ENCODE measurements around the gene RETN.

Gene RETN

GRCh38 chr19:7697721-7698287 is 29.0 kb downstream of the RETN start:
- H3K9me2 ChIP-seq (replicated peaks; ENCODE audit: control insufficient read depth, low read length), result no peaks in the 10 kb centered on the region
- H4K20me1 ChIP-seq (ENCODE audit: control insufficient read depth, insufficient read depth, low read depth, low read length), result peaks cover 4% of the 10 kb centered on the region; the same call in 1 of the 2 replicates
- no peak overlapping the region for H3K4me2 ChIP-seq (ENCODE audit: low read length)
- peaks cover 67% of the 10 kb centered on the region for H3K27me3 ChIP-seq (ENCODE audit: control insufficient read depth, low read length)
- no peak overlapping the region for H3K27ac ChIP-seq (ENCODE audit: low read depth, low read length)
- TF ChIP-seq CTCF (IDR thresholded peaks at IDR 0.05; ENCODE audit: low read depth, low read length, poor library complexity, severe bottlenecking) (no peak), EZH2phosphoT487 (IDR thresholded peaks at IDR 0.05; ENCODE audit: borderline replicate concordance, low read length) (0 out of 2 replicates have a peak, but pooled peaks have one; percentile 1)
- peaks cover 7% of the 10 kb centered on the region; the same call in 1 of the 2 replicates for H3F3A ChIP-seq (ENCODE audit: control insufficient read depth, insufficient read depth)
- no peaks in the 10 kb centered on the region for H3K9me3 ChIP-seq (ENCODE audit: control insufficient read depth, insufficient read depth, low read length)
- H3K36me3 ChIP-seq (ENCODE audit: control insufficient read depth, low read length), result no peaks in the 10 kb centered on the region
- H3K4me3 ChIP-seq (ENCODE audit: low read length), result no peak overlapping the region
- peaks cover 26% of the 10 kb centered on the region for H3K4me1 ChIP-seq (ENCODE audit: control insufficient read depth, low read length)
- H3K79me2 ChIP-seq (ENCODE audit: control insufficient read depth, low read length), result no peaks in the 10 kb centered on the region

GRCh38 chr19:7698583-7698982 is 29.7 kb downstream of the RETN start:
- no peaks in the 10 kb centered on the region for H3K9me2 ChIP-seq (replicated peaks; ENCODE audit: control insufficient read depth, low read length)
- H3K79me2 ChIP-seq (ENCODE audit: control insufficient read depth, low read length), result no peaks in the 10 kb centered on the region
- no peaks in the 10 kb centered on the region for H3K9me3 ChIP-seq (ENCODE audit: control insufficient read depth, insufficient read depth, low read length)
- H3K36me3 ChIP-seq (ENCODE audit: control insufficient read depth, low read length), result no peaks in the 10 kb centered on the region
- H3K4me2 ChIP-seq (ENCODE audit: low read length), result no peak overlapping the region
- no peak overlapping the region for H3K27ac ChIP-seq (ENCODE audit: low read depth, low read length)
- no peak overlapping the region for H3K4me3 ChIP-seq (ENCODE audit: low read length)
- H4K20me1 ChIP-seq (ENCODE audit: control insufficient read depth, insufficient read depth, low read depth, low read length), result peaks cover 4% of the 10 kb centered on the region; the same call in 1 of the 2 replicates
- peaks cover 71% of the 10 kb centered on the region for H3K27me3 ChIP-seq (ENCODE audit: control insufficient read depth, low read length)
- H3F3A ChIP-seq (ENCODE audit: control insufficient read depth, insufficient read depth), result peaks cover 7% of the 10 kb centered on the region; the same call in 1 of the 2 replicates
- peaks cover 26% of the 10 kb centered on the region for H3K4me1 ChIP-seq (ENCODE audit: control insufficient read depth, low read length)
- TF ChIP-seq EZH2phosphoT487 (IDR thresholded peaks at IDR 0.05; ENCODE audit: borderline replicate concordance, low read length) (no peak), CTCF (IDR thresholded peaks at IDR 0.05; ENCODE audit: low read depth, low read length, poor library complexity, severe bottlenecking) (no peak)

GRCh38 chr19:7699003-7699402 is 30.2 kb downstream of the RETN start:
- H3K4me1 ChIP-seq (ENCODE audit: control insufficient read depth, low read length), result peaks cover 26% of the 10 kb centered on the region
- H3K9me3 ChIP-seq (ENCODE audit: control insufficient read depth, insufficient read depth, low read length), result no peaks in the 10 kb centered on the region
- no peaks in the 10 kb centered on the region for H3K79me2 ChIP-seq (ENCODE audit: control insufficient read depth, low read length)
- H3K9me2 ChIP-seq (replicated peaks; ENCODE audit: control insufficient read depth, low read length), result no peaks in the 10 kb centered on the region
- H3K27me3 ChIP-seq (ENCODE audit: control insufficient read depth, low read length), result peaks cover 73% of the 10 kb centered on the region
- peaks cover 7% of the 10 kb centered on the region; the same call in 1 of the 2 replicates for H3F3A ChIP-seq (ENCODE audit: control insufficient read depth, insufficient read depth)
- H3K4me2 ChIP-seq (ENCODE audit: low read length), result no peak overlapping the region
- no peak for TF ChIP-seq EZH2phosphoT487 (IDR thresholded peaks at IDR 0.05; ENCODE audit: borderline replicate concordance, low read length)
- no peak for TF ChIP-seq CTCF (IDR thresholded peaks at IDR 0.05; ENCODE audit: low read depth, low read length, poor library complexity, severe bottlenecking)
- H3K27ac ChIP-seq (ENCODE audit: low read depth, low read length), result no peak overlapping the region
- H3K4me3 ChIP-seq (ENCODE audit: low read length), result no peak overlapping the region
- H3K36me3 ChIP-seq (ENCODE audit: control insufficient read depth, low read length), result no peaks in the 10 kb centered on the region
- peaks cover 4% of the 10 kb centered on the region; the same call in 1 of the 2 replicates for H4K20me1 ChIP-seq (ENCODE audit: control insufficient read depth, insufficient read depth, low read depth, low read length)
